Medulla oblongata (tissue), 1 donor: ENCODE data around the gene THYN1.
"Not testable (repeated sequence)": the region's sequence is repeated elsewhere in the genome, so short reads cannot be mapped to it uniquely, and the experiment has no call there.

Experiments
- DNase-seq: peaks from one replicate; pipeline ENCODE4 v3.0.0-alpha.2; 2015; ENCODE audit errors: extremely low spot score

THYN1 gene

DNA sequence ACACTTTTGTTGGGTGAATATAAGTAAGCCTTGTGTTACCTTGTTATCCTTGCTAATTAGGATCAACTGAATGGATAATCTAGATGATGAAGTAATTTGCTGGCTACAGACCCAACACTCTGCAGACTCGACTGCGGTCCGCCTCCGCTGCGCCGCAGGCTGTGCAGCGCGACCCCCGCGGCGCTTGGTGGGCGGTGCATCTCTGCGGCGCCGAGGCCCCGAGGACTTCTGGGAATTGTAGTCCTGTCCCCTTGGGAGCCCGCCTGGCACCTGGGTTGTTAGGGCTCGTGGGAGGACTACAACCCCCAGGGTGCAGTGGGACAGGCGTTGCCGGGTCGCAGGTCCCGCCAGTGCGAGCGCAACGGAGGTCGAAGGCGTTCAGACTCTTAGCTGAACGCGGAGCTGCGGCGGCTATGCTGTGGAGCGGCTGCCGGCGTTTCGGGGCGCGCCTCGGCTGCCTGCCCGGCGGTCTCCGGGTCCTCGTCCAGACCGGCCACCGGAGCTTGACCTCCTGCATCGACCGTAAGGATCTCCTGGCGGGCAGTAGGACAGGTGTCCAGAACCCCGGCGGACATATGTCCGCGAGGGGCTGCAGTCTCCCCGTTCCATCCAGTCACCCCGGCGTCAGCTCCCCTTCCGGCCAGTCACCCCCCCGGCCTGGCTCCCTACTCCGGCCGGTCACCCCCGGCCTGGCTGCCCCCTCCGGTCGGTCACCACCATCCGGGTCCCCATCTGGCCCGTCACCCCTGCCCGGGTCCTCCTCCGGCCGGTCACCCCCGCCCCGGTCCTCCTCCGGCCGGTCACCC is at the start of gene THYN1, which contains the start of gene ACAD8:
THYN1 (minus strand) TSS at position 165 of the 806 bp plus-strand sequence. CDS start 470 bp downstream, outside the sequence.
ACAD8 (plus strand) TSS at position 381 of the 806 bp plus-strand sequence; CDS start at position 414, 33 bp downstream.
- DNase-seq = peak; percentile 98

DNA sequence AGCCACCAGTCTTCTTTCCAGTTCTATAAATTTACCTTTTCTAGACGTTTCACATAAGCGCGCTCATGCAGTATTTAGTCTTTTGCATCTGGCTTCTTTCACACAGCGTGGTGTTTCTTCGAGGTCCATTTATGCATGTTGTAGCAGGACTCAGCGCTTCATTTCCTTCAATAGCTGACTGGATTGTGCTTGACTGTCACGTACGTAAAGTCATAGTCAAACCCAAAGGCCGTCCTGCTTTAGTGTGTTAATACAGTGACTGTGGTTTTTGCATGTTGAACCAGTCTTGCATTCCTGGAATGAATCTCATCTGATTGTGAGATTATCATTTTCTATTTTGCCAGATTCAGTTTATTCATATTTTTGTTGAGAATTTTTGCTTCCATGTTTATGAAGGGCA is 41.5 kb upstream of the THYN1 start:
- DNase-seq = no peak

DNA sequence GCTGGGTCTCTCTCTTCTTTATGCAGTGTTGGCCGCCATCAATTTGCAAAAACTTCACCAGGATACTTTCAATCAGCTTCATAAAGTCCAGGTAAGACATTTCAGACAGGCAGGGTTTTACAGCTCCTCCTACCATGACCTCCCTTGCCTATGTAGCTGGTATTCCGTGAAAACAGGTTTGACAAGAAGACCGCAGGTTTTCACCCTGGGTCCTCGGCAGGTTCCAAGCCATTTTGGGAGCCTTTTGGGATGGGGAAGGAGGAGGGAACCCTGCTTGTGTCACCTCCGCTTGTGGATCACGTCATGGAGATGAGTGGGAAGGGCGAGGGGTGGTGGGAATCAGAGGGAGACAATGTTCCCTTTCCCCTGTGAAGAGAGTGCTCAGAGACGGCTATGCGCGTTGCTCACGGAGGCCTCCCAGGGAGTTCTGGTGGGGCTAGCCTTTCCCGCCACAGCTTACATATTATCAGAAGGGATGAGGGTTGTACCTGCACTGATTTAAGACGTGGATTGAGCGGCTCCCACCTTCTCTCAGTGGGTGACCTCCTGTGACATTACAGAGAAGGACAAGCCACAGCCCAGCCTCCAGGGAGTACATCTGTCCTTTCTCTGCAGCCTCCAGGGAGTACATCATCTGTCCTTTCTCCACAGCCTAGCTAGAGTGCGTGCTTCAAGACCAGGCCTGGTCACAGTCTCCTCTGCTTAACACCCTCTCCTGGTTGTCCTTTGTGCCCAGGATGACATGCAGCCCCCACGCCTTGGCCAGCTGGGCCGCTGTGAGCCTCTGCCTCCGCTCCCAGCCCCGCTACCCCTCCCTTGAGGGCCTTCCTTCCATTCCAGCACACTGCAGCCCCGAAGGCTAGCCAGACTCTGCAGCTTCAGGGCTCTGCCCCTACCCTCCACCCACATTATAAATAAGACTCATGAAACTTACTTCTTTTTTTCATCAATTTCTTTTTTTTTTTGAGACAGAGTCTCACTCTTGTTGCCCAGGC is 40.3 kb upstream of the THYN1 start:
- no peak for DNase-seq

DNA sequence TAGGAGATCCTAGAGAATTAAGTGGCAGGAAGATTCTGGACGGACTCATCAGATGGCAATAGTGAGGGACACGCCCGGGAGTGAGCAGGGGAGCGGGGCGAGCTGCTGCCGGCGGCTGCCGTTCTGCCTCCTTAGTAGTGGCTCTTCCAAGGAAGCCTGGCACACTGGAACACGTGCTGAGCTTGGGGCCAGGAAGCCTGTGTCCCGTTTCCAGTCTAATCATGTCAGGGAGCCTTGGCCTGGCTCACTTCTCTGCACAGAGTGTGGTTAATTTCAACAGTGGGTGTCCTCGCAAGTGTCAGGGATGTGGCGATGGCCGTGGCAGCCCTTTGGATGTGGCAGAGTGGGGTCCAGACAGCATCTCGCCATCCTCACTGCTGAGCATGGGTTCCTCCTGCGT is 39.5 kb upstream of the THYN1 start:
- no peak for DNase-seq

DNA sequence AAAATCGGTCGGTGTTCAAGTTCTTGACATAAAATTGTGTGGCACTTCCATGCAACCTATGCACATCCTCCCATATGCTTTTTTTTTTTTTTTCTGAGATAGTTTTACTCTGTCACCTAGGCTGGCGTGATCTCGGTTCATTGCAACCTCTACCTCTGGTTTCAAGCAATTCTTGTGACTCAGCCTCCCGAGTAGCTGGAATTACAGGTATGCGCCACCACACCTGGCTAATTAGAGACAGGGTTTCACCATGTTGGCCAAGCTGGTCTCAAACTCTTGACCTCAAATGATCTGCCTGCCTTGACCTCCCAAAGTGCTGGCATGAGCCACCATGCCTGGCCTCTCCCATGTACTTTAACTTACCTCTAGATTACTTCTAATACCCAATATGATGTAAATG is 38.0 kb upstream of the THYN1 start:
- DNase-seq = no peak

DNA sequence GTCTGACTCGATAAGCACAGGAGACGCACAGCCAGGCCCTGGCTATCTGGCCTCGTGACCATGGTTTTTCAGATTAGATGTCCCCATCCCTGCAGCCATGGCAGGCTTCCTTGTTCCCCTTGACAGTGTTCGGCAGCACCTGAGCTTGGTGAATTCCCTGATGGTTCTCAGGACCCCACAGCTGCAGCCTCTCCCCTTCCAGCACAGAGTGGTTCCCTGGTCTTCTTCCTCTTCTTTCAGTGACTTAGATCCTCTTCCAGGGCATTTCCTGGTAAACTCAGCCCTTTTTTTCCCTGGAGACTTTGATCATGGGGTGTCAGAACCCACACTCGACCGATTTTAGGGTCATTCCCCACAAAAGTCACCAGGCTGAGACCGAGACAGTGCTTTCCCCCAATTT is 37.5 kb upstream of the THYN1 start:
- DNase-seq = no peak

DNA sequence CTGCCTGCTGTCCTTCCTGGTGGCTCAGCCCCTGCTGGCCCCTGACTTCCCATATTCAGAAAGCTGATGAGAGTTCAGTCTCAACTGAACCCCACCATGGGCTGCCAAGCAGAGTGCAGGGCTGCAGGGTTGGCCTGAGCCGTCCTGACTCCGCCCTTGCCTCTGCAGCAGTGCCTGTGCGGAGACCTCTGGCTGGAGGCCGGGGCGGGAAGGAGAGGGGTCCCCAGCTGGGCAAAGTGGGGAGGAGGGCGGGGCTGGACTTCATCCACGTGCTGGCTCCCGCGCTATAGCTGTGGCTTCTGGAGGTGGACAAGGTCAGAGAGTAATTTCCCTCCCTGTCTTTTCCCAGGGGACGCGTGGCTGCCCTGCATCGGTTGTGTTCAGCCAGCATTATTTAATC is 36.6 kb upstream of the THYN1 start:
- no peak for DNase-seq

DNA sequence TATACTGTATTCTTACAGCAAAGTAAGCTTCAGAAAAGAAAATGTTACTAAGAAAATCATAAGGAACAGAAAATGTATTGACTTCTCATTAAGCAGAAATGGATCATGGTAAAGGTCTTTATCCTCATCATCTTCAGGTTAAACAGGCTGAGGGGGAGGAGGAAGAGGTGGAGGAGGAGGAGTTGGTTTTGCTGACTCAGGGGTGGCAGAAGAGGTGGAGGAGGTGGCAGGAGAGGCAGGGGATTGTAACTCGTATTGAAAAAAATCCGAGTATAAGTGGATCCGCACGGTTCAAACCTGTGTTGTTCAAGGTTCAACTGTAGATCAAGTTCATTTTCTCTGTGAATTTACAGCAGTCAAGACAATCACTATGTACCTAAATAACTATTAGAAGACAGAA is 36.0 kb upstream of the THYN1 start:
- no peak for DNase-seq

DNA sequence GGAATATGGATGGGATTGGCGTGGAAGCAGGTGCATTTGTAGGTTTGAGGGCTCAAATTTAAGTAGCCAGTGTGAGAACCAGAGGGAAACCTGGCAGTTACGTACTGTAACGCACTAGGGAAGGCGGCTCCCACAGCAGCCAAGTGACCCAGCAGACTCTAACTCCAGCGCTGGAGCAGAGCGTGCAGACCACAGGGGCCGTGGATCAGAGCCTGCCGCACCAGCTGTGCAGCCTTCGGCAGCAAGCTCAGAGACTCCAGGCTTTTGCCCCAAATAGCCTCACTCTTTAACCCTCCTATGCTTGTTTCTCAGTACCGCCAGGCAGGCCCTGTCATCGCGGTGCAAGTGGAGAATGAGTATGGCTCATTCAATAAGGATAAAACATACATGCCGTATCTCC is 35.3 kb upstream of the THYN1 start:
- no peak for DNase-seq

DNA sequence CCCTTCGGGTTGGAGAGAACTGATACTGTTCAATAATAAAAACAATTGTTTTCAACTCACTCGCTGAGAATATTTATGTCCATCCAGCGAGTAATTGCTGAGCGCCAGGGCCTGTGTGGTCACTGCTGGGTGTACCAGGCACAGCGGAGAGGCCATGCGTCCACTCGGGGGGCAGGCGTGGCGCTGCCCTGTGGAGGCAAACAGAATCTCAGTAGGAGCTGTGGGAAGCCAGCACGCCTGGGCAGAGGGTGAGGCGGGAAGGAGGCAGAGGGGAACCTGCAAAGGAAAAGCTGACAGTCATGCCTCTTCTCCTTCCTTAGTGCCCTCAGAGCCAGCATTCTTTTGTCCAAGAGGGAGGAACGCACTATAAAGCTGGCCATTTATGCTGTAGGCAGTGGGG is 34.4 kb upstream of the THYN1 start:
- DNase-seq = no peak

DNA sequence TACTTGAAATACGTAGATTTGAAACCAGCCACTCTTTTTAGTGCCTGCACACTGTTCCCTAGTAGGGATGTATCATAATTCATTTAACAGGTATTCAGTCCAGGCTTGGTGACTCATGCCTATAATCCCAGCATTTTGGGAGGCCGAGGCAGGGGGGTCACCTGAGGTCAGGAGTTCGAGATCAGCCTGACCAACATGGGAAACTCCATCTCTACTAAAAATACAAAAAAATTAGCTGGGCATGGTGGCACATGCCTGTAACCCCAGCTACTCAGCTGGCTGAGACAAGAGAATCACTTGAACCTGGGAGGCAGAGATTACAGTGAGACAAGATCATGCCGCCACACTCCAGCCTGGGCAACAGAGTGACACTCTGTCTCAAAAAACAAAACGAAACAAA is 31.2 kb upstream of the THYN1 start:
- DNase-seq = not testable (repeated sequence)

DNA sequence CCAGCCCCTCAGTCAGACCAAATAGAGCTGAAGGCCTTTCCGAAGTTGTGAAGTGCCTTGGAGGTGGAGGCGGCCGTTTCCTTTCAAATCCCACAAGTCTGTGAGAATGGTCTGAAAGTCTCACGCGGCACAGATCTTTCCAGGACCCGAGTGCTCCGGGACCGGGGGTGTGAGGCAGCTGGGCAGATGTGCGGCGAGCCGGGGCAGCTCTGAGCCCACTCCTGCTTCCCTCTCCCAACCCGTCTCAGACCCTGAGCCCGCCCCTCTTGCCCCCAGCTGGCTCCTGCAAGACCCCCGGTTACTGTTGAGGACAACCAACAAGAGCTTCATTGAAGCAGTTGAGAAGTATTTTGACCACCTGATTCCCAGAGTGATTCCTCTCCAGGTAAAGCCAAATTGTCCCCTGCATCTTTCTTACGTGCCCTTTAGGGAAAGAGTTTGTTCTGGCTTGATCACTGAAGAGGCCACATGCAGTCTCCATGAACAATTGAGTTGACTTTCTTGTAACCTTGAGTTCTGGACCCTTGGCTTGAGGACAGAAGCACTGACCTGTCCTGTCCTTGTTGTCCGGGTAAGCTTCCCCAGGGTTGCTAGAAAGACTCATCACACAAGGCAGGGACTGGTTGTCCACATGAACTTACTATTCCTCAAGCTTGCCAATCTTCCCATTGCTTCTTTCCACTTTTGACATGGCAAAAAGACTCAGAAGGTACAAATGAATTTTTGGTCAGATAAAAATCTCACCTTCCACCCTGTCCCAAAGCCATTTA is 30.5 kb upstream of the THYN1 start:
- DNase-seq = no peak

DNA sequence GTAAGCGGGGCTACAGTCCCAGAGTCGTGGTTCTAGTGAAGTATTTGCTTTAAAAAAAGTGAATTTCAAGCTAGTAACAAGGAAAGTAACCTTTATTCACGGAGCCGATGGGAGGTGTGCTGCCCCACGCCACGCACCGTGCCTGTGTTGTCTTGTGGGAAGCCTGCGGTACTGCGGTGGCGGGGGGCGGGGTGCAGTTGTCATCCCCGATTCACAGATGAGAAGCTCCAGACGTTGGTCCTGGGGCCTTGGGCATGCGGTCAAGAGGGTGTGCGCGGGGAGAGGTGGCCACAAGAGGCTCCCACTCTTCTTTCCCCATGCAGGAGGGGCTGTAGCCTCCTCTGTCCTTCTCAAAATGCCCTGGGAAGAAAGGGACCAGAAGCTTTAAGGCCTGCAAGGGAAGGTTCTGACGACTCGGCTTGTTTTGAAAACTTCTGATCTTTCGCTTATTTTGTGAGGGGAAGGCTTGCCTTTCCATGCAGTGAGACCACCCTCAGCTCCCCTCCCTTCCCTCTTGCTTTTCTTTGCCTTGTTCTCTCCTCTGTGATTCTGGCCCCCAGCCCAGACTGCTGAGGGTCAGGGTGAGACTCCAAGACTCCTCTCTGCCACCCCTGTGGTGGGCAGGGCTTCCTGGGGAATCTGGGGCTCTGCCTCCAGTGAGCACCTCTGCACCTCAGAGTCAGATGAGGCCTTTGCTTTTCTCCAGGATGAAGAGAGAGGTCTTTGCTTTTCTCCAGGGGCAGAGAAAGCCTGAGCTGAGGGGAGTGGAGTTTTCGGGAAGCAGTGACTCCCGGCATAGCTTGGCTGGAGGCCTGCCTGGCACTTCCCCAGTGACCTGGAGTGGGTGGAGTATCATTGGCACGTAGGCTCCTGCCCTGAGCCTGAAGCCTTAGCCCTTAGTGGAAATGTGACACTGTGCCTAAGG is 29.2 kb upstream of the THYN1 start:
- no peak for DNase-seq

DNA sequence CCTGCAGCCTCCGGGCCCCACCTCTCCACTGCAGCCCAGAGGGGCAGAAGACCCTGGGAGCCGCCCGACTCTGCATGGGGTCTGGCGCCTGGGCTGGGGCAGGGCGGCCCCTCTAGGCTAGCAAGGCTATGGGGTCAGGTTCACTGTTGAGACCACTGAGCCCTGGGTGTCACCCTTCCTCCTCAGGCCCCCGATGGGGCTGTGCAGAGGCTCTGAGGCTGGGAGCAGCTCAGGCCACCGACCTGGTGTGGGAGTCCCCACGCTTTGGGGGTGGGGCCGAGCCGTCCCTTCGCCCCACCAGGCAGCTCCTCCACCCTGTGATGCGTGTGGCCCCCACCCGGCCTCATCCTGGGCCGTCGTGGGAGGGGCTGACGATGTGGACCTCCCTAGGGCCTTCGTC is 28.5 kb upstream of the THYN1 start:
- DNase-seq = not testable (repeated sequence)

DNA sequence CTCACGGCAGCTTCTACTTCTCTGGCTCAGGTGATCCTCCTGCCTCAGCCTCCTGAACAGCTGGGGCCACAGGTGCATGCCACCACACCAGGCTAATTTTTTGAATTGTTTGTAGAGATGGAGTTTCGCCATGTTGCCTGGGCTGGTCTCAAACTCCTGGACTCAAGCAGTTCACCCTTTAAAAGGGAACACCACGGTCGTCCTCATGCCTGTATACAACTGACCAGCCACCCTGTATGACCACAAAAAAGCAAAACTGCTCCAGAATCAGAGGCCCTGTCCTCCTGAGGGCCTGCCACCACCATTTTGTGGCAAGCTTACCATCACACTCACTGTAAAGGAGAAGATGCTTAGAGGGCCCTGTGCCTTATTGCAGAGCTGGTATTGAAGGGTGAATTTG is 25.2 kb upstream of the THYN1 start:
- no peak for DNase-seq

DNA sequence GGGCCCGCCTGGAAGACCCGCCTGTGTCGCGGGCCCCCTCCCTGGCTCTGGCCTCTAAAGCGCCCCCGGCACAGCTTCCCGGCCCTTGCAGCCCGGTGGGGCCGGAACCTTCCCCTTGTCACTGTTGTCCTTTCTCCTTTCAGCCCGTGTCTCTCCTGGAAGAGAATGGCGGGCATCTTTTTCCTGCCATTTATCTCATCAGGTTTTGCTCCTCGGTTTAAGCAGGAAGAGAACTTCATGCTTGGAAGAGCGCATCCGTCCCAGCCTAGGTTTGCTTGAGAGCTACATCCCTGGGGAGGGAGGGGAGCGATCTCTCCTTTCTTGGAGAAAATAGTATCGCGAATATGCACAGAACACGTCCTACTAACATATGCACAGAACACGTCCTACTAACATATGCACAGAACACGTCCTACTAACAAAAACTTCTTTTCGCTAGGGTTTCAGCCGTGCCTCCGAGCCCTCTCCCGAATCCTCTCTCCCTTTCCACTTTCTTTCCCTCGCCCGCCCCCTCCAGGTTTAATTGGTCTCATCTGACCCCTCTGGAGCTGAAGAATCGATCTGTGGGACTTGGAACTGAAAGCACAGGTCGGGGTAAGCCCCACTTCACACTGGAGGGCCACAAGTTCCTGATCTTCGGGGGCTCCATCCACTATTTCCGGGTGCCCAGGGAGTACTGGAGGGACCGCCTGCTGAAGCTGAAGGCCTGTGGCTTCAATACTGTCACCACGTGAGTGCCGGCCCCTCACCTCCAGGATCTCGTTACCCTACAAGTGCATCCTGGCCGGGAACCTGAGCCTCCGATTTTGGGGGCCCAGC is 24.2 kb upstream of the THYN1 start:
- no peak for DNase-seq

DNA sequence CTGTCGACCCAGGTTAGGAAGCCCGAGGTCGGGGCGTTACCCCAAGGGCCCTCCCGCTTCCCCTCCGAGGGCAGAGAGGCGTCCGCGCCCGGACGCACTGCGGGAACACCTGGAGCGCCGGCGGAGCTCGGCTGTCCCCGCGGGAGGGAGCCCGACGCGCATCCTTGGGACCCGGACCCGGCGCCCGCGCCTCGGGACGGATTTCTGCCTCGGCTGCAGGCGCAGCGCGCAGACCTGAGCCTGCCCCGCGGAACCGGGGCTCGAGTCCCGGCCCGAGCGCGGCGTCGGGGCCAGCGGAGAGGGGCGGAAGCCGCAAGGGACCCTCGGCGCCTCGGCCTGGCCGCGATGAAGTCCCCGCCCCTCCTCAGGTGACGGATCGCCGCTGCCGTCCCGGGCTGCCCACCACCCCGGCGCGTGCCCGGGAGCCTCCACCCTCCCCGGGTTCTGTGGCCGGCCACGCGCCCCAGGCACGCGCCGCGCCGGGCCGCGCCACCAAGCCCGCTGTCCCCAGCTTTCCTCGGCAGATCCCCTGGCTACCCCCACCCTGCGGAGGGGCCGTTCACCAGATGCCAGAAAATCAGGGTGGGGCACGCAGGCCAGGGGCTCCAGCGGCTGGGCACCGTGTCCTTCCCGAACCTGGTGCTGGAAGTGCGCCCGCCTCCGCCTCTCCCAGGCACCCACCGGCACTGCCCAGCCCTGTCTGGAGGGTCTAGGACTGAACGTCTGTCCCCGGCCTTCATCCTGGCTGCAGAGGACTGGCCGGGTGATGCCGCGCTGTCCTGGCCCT is 23.4 kb upstream of the THYN1 start:
- DNase-seq = no peak

DNA sequence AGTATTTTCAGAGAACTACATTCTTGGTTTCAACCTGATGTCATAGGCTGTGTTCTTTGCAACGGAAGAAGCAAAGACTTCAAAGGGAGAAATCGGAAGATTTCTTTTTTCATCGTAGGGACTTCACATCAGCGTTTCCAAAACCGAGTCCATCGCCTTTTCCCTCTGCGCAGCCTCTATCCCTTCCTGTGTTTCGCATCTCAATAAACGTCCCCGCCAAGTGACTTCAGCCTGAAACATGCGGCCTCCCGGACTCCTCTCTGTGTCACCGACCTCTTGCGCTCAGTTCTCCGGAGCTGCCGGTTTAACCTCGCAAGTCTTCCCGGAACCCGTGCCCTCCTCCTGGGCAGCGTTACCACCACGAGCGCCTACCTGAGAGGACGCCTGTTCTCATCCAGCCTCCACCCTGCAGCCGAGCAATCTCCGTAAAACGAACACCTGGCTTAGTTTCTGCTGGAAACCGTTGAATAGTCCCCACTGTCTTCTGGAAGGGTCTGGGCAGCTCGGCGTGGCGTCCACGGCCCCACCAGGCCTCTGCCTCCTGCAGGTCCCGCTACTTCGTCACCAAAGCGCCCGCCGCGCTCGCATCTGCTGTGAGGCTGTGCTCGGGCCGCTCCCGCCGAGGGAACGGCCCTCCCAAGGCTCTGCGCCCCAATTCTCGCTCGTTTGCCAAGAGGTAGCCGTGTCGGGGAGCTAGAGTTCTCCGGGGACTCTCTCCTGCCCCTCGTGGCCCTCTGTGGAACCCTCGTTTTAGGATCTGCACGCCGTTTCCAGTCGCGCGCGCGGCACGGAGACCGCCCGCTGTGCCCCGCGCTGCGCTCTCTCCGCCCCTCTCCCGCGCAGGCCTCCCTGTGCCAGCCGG is 22.6 kb upstream of the THYN1 start, which contains the start of gene GLB1L3:
GLB1L3 (plus strand) TSS at position 846 of the 862 bp plus-strand sequence. CDS start 362 bp downstream, outside the sequence.
- peak; percentile 20 for DNase-seq
